ENCODE results near the gene PLEKHM2. TPM values are rescaled to one million over a fixed set of nuclear protein-coding genes. Genes with fewer than 3 reads are reported as not detected.

PLEKHM2 gene
- total RNA-seq, 1 experiment from 2014 or later, result 38.5 TPM

GRCh38 chr1:15676688-15677661 lies 7.1 kb upstream of the PLEKHM2 start:
- BruUV-seq (replicated peaks), result no TSS peak
- no peak for TF ChIP-seq REST (IDR thresholded peaks at IDR 0.05; ENCODE audit: low read depth)
- TF ChIP-seq FOSL1 (IDR thresholded peaks at IDR 0.05; ENCODE audit: low read depth), result no peak
- no peak for TF ChIP-seq SP1 (IDR thresholded peaks at IDR 0.05; ENCODE audit: low read depth)
- TF ChIP-seq EZH2phosphoT487 (IDR thresholded peaks at IDR 0.05; ENCODE audit: borderline replicate concordance), result no peak
- TF ChIP-seq SIN3A (IDR thresholded peaks at IDR 0.05; ENCODE audit: low read depth), result no peak
- no peak for TF ChIP-seq CTCF (IDR thresholded peaks at IDR 0.05 in 2 of 3, conservative IDR thresholded peaks at IDR 0.05 in 1 of 3; ENCODE audit: borderline replicate concordance in 1 of 3, insufficient read depth in 1 of 3, low read depth in 2 of 3, low read length in 2 of 3)
- no peak for TF ChIP-seq POLR2A (IDR thresholded peaks at IDR 0.05; ENCODE audit: borderline replicate concordance, extremely low read depth, insufficient read depth, insufficient read length)
- no peak for TF ChIP-seq ELF1 (IDR thresholded peaks at IDR 0.05; ENCODE audit: borderline replicate concordance, low read depth)
- TF ChIP-seq ZFX (IDR thresholded peaks at IDR 0.05), result no peak
- no peak for TF ChIP-seq ZBTB33 (IDR thresholded peaks at IDR 0.05; ENCODE audit: extremely low read depth, insufficient replicate concordance, low read length)
- no peak for TF ChIP-seq ZNF274 (IDR thresholded peaks at IDR 0.05; ENCODE audit: low read depth, low read length)
- TF ChIP-seq MAX (IDR thresholded peaks at IDR 0.05), result no peak
- no peak for TF ChIP-seq SRF (IDR thresholded peaks at IDR 0.05; ENCODE audit: low read depth)
- ATAC-seq, result no peak

More at GRCh38 chr1:15676688-15677661, 7.1 kb upstream of the PLEKHM2 start:
- Histone ChIP-seq H4K20me1 (ENCODE audit: insufficient read depth) (no peaks in the 10 kb centered on the region), H3K4me2 (ENCODE audit: low read length) (no peak overlapping the region), H3K27me3 (ENCODE audit: insufficient read depth, low read length) (no peaks in the 10 kb centered on the region), H3K27ac (ENCODE audit: low read depth, low read length) (no peak overlapping the region), H3K36me3 (ENCODE audit: control insufficient read depth in 1 of 2, insufficient read depth in 2 of 2, low read length in 2 of 2) (no peaks in the 10 kb centered on the region), H2AFZ (ENCODE audit: low read depth, low read length, poor library complexity, severe bottlenecking) (no peak overlapping the region), H3K79me2 (ENCODE audit: insufficient read depth, low read length) (no peaks in the 10 kb centered on the region), H3K9me3 (ENCODE audit: control insufficient read depth in 1 of 2, insufficient read depth in 1 of 2, low read depth in 1 of 2, low read length in 2 of 2) (no peaks in the 10 kb centered on the region), H3K4me3 (replicated peaks in 1 of 2; ENCODE audit: low read depth in 1 of 2, low read length in 2 of 2) (no peak overlapping the region), H3K9me2 (ENCODE audit: insufficient read depth) (no peaks in the 10 kb centered on the region), H3K9ac (ENCODE audit: low read length) (no peak overlapping the region), H3K4me1 (ENCODE audit: control insufficient read depth in 1 of 2, insufficient read depth in 2 of 2, low read length in 2 of 2) (peaks cover 5 to 36% of the 10 kb centered on the region in 2 experiments; a peak in 3 of 4 replicates)
- DNase-seq (ENCODE audit: low read depth, low spot score), result no peak
- ChIA-PET POLR2A (no interaction called here), RAD21 (ENCODE audit: low non-redundant PET in 1 of 2, low total read pairs in 2 of 2, uncharacterized antibody in 2 of 2, unreplicated experiment in 2 of 2) (no interaction called here), CTCF (no interaction called here)
- intact Hi-C loops (cut with micrococcal nuclease), result no loop called here

Measured in HCT116 (cell line).